GM21723 (cell line): ENCODE data around the gene SELENOT.

Experiments used
- ATAC-seq: cut with Tn5 transposase; IDR thresholded peaks from one replicate; pipeline ENCODE4 v1.9.1; 2021; ENCODE audit warnings: mild to moderate bottlenecking, moderate library complexity; ENCODE audit not compliant: unreplicated experiment

The SELENOT gene

DNA sequence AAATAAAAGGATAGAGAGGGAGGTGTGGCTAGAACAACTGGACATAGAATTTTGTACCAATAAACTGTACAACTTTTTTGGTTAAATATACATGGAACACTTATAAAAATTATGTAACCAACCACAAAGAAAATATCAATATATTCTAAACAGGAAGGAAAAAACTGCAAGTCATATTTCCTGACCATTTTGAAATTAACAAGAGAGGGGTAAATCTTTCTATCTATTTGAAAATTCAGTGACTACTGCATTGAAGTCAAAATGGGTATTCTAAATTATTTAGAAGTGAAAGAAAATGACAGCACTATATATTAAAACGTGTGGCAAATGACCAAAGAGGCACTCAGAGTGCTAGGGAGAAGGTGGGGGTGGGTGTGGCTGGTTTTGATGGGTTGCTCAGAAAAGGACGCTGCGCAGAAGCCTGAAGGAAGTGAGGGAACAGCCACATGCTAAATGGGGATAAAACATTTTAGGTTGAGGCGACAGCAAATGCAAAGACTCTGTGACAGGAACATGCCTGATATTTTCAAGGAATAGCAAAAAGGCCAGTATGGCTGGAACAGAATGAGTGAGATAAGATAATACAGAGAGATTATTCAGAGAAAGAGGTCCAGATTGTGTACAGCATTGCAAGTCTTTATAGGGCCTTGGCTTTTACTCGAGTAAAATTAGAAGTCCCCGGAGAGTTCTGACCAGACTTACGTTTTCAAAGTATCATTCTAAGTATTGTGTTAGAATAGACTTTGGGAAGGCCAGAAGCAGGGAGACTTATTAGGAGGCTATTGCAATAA lies 59.5 kb downstream of the SELENOT start:
- no peak for ATAC-seq

DNA sequence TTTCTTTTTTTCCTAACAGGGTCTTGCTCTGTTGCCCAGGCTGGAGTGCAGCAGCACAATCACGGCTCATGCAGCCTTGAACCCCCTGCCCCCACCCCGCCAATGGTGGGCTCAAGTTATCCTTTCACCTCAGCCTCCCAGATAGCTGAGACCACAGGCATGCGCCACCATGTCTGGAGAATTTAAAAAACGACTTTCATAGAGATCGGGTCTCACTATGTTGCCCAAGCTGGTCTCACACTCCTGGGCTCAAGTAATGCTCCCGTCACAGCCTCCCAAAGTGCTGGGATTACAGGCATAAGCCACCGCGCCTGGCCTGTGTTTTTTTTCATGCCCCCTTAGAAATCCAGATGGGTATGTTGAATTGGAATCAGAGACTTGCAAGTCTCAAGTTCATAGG lies 60.3 kb downstream of the SELENOT start:
- no peak for ATAC-seq

DNA sequence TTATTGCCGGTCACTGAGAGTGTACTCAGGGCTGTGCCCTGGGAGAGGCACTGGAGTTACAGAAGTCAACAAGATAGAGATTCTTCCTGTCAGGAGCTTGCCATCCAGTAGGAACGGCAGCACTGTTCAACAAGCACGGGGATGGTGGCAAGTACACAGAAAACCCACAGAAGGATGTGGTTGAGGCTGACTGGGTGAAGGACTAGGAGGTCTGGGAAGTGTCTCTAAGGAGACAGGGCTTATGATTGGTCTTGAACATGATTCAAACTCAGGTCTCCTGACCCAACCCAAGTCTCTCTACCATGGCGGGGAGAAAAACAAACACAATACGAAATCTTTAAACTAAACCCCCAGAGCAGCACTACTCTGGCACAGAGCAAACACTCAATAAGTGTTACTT lies 63.0 kb downstream of the SELENOT start:
- ATAC-seq = no peak

DNA sequence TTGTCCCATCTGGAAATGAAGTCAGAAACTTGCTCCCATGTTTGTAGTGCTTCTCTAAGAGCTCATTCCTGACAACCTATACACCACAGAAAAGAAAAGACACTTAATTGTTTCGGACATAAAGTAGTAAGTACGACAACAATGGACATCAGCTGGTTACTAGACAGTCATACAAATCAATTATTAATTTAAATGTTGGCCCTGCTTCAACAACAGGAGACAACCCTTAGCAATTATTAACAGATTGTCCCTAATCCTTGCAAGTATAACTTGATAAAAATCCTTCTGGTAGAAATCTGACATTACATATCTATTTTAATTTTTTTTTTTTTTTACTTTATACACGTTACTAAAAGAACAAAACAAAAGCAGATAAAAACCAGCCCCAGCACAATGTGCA lies 70.8 kb downstream of the SELENOT start:
- ATAC-seq = no peak

DNA sequence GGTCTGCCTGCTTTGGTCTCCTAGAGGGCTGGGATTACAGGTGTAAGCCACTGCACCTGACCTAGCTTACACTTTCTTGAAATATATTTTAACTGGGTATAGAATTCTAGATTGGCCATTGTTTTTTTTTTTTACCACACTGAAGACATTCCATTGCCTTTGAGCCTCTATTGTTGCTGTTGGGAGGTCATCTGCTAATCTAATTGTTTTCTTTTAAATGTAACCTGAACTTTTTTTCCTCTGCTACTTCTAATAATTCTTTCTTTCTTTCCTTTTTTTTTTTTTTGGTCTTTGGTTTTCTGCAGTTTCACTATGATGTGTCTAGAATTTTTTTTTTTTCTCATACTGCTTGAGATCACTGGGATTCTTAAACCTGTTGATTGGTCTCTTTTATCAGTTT lies 72.5 kb downstream of the SELENOT start:
- no peak for ATAC-seq
